Measurements from ENCODE around the gene GUCY1A1.

- TF ChIP-seq CTCF (IDR thresholded peaks at IDR 0.05) (no peak), EP300 (IDR thresholded peaks at IDR 0.05) (no peak), POLR2AphosphoS5 (IDR thresholded peaks at IDR 0.05) (no peak), POLR2A (IDR thresholded peaks at IDR 0.05) (no peak)
Observed at GRCh38 chr4:155696726-155697125, 30.1 kb downstream of the GUCY1A1 start.

All from sigmoid colon (tissue), 4 donors.